ENCODE measurements around the gene IL3RA.

IL3RA gene

GRCh38 chrX:1392376-1393068 is 55.9 kb downstream of the IL3RA start:
- DNase-seq (ENCODE audit: low read depth, low spot score) = no peak
- H3K4me3 ChIP-seq (ENCODE audit: low read depth, low read length) = peak overlapping the region; percentile 79
- CTCF ChIA-PET = no interaction called here
- TF ChIP-seq CTCF (IDR thresholded peaks at IDR 0.05; ENCODE audit: insufficient read depth, low read length, missing control alignments) = no peak
- POLR2A ChIA-PET = no interaction called here

GRCh38 chrX:1393871-1394615 is 57.5 kb downstream of the IL3RA start:
- DNase-seq (ENCODE audit: low read depth, low spot score) = no peak
- POLR2A ChIA-PET = no interaction called here
- CTCF ChIA-PET = no interaction called here
- H3K4me3 ChIP-seq (ENCODE audit: low read depth, low read length) = no peak overlapping the region
- no peak for TF ChIP-seq CTCF (IDR thresholded peaks at IDR 0.05; ENCODE audit: insufficient read depth, low read length, missing control alignments)

- ChIA-PET CTCF (no interaction called here), POLR2A (no interaction called here)
- TF ChIP-seq CTCF (IDR thresholded peaks at IDR 0.05; ENCODE audit: insufficient read depth, low read length, missing control alignments) = no peak
- no peak overlapping the region for H3K4me3 ChIP-seq (ENCODE audit: low read depth, low read length)
- no peak for DNase-seq (ENCODE audit: low read depth, low spot score)
These were observed 58.3 kb downstream of the IL3RA start for GRCh38 chrX:1394731-1395501.

- ChIA-PET POLR2A (no interaction called here), CTCF (no interaction called here)
- DNase-seq (ENCODE audit: low read depth, low spot score) = no peak
- no peak overlapping the region for H3K4me3 ChIP-seq (ENCODE audit: low read depth, low read length)
- TF ChIP-seq CTCF (IDR thresholded peaks at IDR 0.05; ENCODE audit: insufficient read depth, low read length, missing control alignments) = no peak
These were observed 59.1 kb downstream of the IL3RA start for GRCh38 chrX:1395646-1396216.

GRCh38 chrX:1397001-1397400 is 60.4 kb downstream of the IL3RA start:
- TF ChIP-seq CTCF (IDR thresholded peaks at IDR 0.05; ENCODE audit: insufficient read depth, low read length, missing control alignments) = no peak
- POLR2A ChIA-PET = no interaction called here
- CTCF ChIA-PET = no interaction called here
- no peak for DNase-seq (ENCODE audit: low read depth, low spot score)
- no peak overlapping the region for H3K4me3 ChIP-seq (ENCODE audit: low read depth, low read length)
